RKO (cell line): ENCODE results near the gene SLC30A2.
"Not testable (repeated sequence)": the region's sequence is repeated elsewhere in the genome, so short reads cannot be mapped to it uniquely, and the experiment has no call there.

Experiments
- DNase-seq: peaks from one replicate; pipeline ENCODE4 v3.0.0-alpha.2; 2016; ENCODE audit warnings: low spot score

The SLC30A2 gene

GRCh38 chr1:26045722-26046245 lies at the start of gene SLC30A2:
Gene SLC30A2 (minus strand): TSS chr1:26046118. CDS start chr1:26045896, 222 bp downstream.
- no peak for DNase-seq

- DNase-seq: no peak
These were observed 48.9 kb upstream of the SLC30A2 start for GRCh38 chr1:26094677-26095383.

- no peak for DNase-seq
These were observed 48.3 kb upstream of the SLC30A2 start for GRCh38 chr1:26094076-26094669.

- DNase-seq: not testable (repeated sequence)
These were observed 47.7 kb upstream of the SLC30A2 start for GRCh38 chr1:26093569-26093968.

- no peak for DNase-seq
These were observed 46.5 kb upstream of the SLC30A2 start for GRCh38 chr1:26092422-26092821.

- no peak for DNase-seq
These were observed 45.0 kb upstream of the SLC30A2 start for GRCh38 chr1:26090893-26091292.

GRCh38 chr1:26089125-26089524 lies 43.2 kb upstream of the SLC30A2 start:
- DNase-seq: no peak

- DNase-seq: no peak
These were observed 38.9 kb upstream of the SLC30A2 start for GRCh38 chr1:26084844-26085243.

GRCh38 chr1:26084091-26084561 lies 38.2 kb upstream of the SLC30A2 start:
- no peak for DNase-seq

GRCh38 chr1:26083208-26083607 lies 37.3 kb upstream of the SLC30A2 start:
- DNase-seq: no peak

GRCh38 chr1:26082020-26082350 lies 36.1 kb upstream of the SLC30A2 start:
- DNase-seq: no peak

- no peak for DNase-seq
These were observed 35.5 kb upstream of the SLC30A2 start for GRCh38 chr1:26081267-26082019.

GRCh38 chr1:26079960-26080814 lies 34.3 kb upstream of the SLC30A2 start:
- DNase-seq: no peak

- no peak for DNase-seq
These were observed 33.3 kb upstream of the SLC30A2 start for GRCh38 chr1:26079178-26079563.

- DNase-seq: no peak
These were observed 32.6 kb upstream of the SLC30A2 start for GRCh38 chr1:26078286-26079177.

- DNase-seq: no peak
These were observed 31.6 kb upstream of the SLC30A2 start for GRCh38 chr1:26077524-26077923.

- no peak for DNase-seq
These were observed 29.7 kb upstream of the SLC30A2 start for GRCh38 chr1:26075421-26076144.

GRCh38 chr1:26072305-26072704 lies 26.4 kb upstream of the SLC30A2 start:
- no peak for DNase-seq

- DNase-seq: no peak
These were observed 25.0 kb upstream of the SLC30A2 start for GRCh38 chr1:26070963-26071342.

GRCh38 chr1:26070296-26070962 lies 24.5 kb upstream of the SLC30A2 start:
- DNase-seq: peak; percentile 7
